ENCODE results near the gene CEMIP. TPM values are rescaled to one million over a fixed set of nuclear protein-coding genes. Genes with fewer than 3 reads are reported as not detected.

The CEMIP gene
- total and polyA plus RNA-seq, 2 of the 13 experiments (the other 11 are each of a cell fraction or from before 2014, with no cell fraction given), result 4.3 to 28.5 TPM

DNA sequence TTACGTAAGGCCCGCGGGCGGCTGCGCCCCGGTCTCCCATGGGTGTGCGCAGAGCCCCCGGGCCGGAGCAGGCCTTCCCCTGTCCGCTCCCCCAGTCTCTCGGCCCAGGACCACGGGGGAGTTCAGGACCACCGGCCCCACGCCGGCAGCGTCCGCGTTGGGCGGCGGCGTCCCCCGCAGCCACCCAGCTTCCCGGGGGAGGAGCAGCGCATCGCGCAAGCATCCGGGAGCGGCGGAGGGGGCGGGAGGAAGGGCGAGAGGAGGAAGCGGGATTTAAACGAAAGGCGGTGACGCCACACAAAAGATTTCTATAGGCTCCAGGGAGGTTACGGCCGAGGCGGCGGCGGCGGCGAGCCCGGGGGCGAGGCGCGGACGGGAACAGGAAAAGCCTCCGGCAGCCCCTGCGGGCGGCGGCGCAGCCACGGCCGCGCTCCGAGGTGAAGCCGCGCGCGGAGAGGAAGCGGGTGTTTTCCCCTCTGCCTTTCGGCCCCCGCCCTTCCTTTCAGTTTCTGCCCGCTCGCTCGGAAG, 221.5 kb downstream of the CEMIP start, which contains the start of gene TLNRD1 (continued):
- peak; percentile 54; the same call in 1 of the 2 replicates for TF ChIP-seq ZKSCAN8 (CRISPR knock-in tag; IDR thresholded peaks at IDR 0.05; ENCODE audit: borderline replicate concordance)
- no peak for TF ChIP-seq HNF4G (IDR thresholded peaks at IDR 0.05; ENCODE audit: borderline replicate concordance, low read depth, low read length)
- no peak for TF ChIP-seq HNF4G (CRISPR knock-in tag; IDR thresholded peaks at IDR 0.05; ENCODE audit: borderline replicate concordance, low read depth)
- TF ChIP-seq SMARCC2 (IDR thresholded peaks at IDR 0.05), result no peak
- peak; percentile 79; the same call in 1 of the 2 replicates for TF ChIP-seq ZNF709 (CRISPR knock-in tag; IDR thresholded peaks at IDR 0.05)
- TF ChIP-seq MTF2 (CRISPR knock-in tag; IDR thresholded peaks at IDR 0.05; ENCODE audit: borderline replicate concordance), result no peak
- TF ChIP-seq JUN (CRISPR knock-in tag; IDR thresholded peaks at IDR 0.05), result no peak
- TF ChIP-seq RCOR2 (CRISPR knock-in tag; IDR thresholded peaks at IDR 0.05), result no peak
- no peak for TF ChIP-seq ELF4 (CRISPR knock-in tag; IDR thresholded peaks at IDR 0.05; ENCODE audit: borderline replicate concordance)
- no peak for TF ChIP-seq PTBP1 (IDR thresholded peaks at IDR 0.05; ENCODE audit: low read depth, low read length, poor library complexity, severe bottlenecking)
- TF ChIP-seq SIX4 (CRISPR knock-in tag; IDR thresholded peaks at IDR 0.05), result no peak
- peak; percentile 54 for TF ChIP-seq PPARG (CRISPR knock-in tag; conservative IDR thresholded peaks at IDR 0.05)
- TF ChIP-seq DMAP1 (CRISPR knock-in tag; IDR thresholded peaks at IDR 0.05), result peak; percentile 68
- no peak for TF ChIP-seq E2F5 (CRISPR knock-in tag; conservative IDR thresholded peaks at IDR 0.05)
- TF ChIP-seq ZNF274 (CRISPR knock-in tag; IDR thresholded peaks at IDR 0.05), result peak; percentile 89
- no peak for TF ChIP-seq PITX1 (CRISPR knock-in tag; IDR thresholded peaks at IDR 0.05)
- TF ChIP-seq JARID2 (CRISPR knock-in tag; IDR thresholded peaks at IDR 0.05; ENCODE audit: insufficient replicate concordance), result no peak
- no peak for TF ChIP-seq NFE2L1 (CRISPR knock-in tag; IDR thresholded peaks at IDR 0.05; ENCODE audit: borderline replicate concordance)
- TF ChIP-seq, protein P1, sequence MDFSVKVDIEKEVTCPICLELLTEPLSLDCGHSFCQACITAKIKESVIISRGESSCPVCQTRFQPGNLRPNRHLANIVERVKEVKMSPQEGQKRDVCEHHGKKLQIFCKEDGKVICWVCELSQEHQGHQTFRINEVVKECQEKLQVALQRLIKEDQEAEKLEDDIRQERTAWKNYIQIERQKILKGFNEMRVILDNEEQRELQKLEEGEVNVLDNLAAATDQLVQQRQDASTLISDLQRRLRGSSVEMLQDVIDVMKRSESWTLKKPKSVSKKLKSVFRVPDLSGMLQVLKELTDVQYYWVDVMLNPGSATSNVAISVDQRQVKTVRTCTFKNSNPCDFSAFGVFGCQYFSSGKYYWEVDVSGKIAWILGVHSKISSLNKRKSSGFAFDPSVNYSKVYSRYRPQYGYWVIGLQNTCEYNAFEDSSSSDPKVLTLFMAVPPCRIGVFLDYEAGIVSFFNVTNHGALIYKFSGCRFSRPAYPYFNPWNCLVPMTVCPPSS (IDR thresholded peaks at IDR 0.05), result no peak
- TF ChIP-seq ZNF549 (CRISPR knock-in tag; IDR thresholded peaks at IDR 0.05), result no peak
- TF ChIP-seq, protein P2, sequence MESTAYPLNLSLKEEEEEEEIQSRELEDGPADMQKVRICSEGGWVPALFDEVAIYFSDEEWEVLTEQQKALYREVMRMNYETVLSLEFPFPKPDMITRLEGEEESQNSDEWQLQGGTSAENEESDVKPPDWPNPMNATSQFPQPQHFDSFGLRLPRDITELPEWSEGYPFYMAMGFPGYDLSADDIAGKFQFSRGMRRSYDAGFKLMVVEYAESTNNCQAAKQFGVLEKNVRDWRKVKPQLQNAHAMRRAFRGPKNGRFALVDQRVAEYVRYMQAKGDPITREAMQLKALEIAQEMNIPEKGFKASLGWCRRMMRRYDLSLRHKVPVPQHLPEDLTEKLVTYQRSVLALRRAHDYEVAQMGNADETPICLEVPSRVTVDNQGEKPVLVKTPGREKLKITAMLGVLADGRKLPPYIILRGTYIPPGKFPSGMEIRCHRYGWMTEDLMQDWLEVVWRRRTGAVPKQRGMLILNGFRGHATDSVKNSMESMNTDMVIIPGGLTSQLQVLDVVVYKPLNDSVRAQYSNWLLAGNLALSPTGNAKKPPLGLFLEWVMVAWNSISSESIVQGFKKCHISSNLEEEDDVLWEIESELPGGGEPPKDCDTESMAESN (CRISPR knock-in tag; conservative IDR thresholded peaks at IDR 0.05), result peak; percentile 81
- no peak for TF ChIP-seq NCOR1 (IDR thresholded peaks at IDR 0.05; ENCODE audit: borderline replicate concordance, low read length)
- no peak for TF ChIP-seq SRY (CRISPR knock-in tag; IDR thresholded peaks at IDR 0.05)
- TF ChIP-seq, protein P3, sequence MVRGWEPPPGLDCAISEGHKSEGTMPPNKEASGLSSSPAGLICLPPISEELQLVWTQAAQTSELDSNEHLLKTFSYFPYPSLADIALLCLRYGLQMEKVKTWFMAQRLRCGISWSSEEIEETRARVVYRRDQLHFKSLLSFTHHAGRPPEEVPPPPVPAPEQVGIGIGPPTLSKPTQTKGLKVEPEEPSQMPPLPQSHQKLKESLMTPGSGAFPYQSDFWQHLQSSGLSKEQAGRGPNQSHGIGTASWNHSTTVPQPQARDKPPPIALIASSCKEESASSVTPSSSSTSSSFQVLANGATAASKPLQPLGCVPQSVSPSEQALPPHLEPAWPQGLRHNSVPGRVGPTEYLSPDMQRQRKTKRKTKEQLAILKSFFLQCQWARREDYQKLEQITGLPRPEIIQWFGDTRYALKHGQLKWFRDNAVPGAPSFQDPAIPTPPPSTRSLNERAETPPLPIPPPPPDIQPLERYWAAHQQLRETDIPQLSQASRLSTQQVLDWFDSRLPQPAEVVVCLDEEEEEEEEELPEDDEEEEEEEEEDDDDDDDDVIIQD (CRISPR knock-in tag; IDR thresholded peaks at IDR 0.05; ENCODE audit: low read depth), result no peak
- peak; percentile 75; the same call in 1 of the 2 replicates for TF ChIP-seq KDM5B (CRISPR knock-in tag; IDR thresholded peaks at IDR 0.05; ENCODE audit: borderline replicate concordance)
- no peak for TF ChIP-seq RORA (CRISPR knock-in tag; IDR thresholded peaks at IDR 0.05)
- TF ChIP-seq ZNF761 (CRISPR knock-in tag; conservative IDR thresholded peaks at IDR 0.05), result no peak
- TF ChIP-seq SIN3A (IDR thresholded peaks at IDR 0.05; ENCODE audit: borderline replicate concordance, low read depth, low read length), result no peak
